PC-3 (cell line): Measurements from ENCODE around the gene ULK3. TPM values are rescaled to one million over a fixed set of nuclear protein-coding genes. Genes with fewer than 3 reads are reported as not detected.

Source experiments
- ATAC-seq: fragments of 200-7000 bp; cut with Tn5 transposase; 2 replicates; pipeline ENCODE4 v1.9.1; 2020; ENCODE audit warnings: mild to moderate bottlenecking, moderate library complexity
- BruUV-seq: library from RNA; stranded (reverse); fragments of 400-500 nt; replicated peaks from 2 replicates; lab custom pipeline; 2021; lab: Mats Ljungman, UMichigan
- CTCF ChIA-PET: fragments of 300-600 bp; sonication (Branson Sonifier 250); formaldehyde crosslinking; loops from one replicate; lab custom pipeline; 2022; ENCODE audit warnings: antibody characterized with exemption; lab: Charles Lee
- POLR2A ChIA-PET: fragments of 300-600 bp; sonication (Branson Sonifier 250); formaldehyde crosslinking; loops from one replicate; lab custom pipeline; 2022; ENCODE audit warnings: antibody characterized with exemption; ENCODE audit not compliant: unreplicated experiment; lab: Charles Lee
- DNase-seq: peaks from one replicate; pipeline ENCODE4 v3.0.0-alpha.2; 2015
- H2AFZ ChIP-seq: fragments of 300-600 bp; sonication (generic); 2 replicates; pipeline ENCODE4 v1.6.0; 2016; ENCODE audit warnings: antibody characterized with exemption, low read length
- H3F3A ChIP-seq: fragments of 300-600 bp; sonication (generic); one replicate; pipeline ENCODE4 v1.6.0; 2017; ENCODE audit warnings: antibody characterized with exemption, low read length, control low read depth, mild to moderate bottlenecking; ENCODE audit not compliant: unreplicated experiment
- H3K27ac ChIP-seq: fragments of 300-600 bp; sonication (generic); 2 replicates; pipeline ENCODE4 v1.5.1; 2016; ENCODE audit warnings: mild to moderate bottlenecking, low read length
- H3K27me3 ChIP-seq: fragments of 300-600 bp; sonication (generic); 2 replicates; pipeline ENCODE4 v1.6.1; 2016; ENCODE audit warnings: low read length, mixed read lengths
- H3K36me3 ChIP-seq: fragments of 300-600 bp; sonication (generic); 2 replicates; pipeline ENCODE4 v1.6.1; 2016; ENCODE audit warnings: low read depth, mixed run types, low read length, mixed read lengths
- H3K4me1 ChIP-seq: fragments of 300-600 bp; sonication (generic); 2 replicates; pipeline ENCODE4 v1.5.1; 2016; ENCODE audit warnings: low read length; ENCODE audit not compliant: insufficient read depth
- H3K4me2 ChIP-seq: fragments of 300-600 bp; sonication (generic); 2 replicates; pipeline ENCODE4 v1.6.0; 2016; ENCODE audit warnings: low read length
- H3K4me3 ChIP-seq: fragments of 300-600 bp; sonication (generic); 2 replicates; pipeline ENCODE4 v1.5.1; 2016; ENCODE audit warnings: mild to moderate bottlenecking, low read length, mixed read lengths
- H3K79me2 ChIP-seq: fragments of 300-600 bp; sonication (generic); 2 replicates; pipeline ENCODE4 v1.6.1; 2017; ENCODE audit warnings: low read length, mixed read lengths
- H3K9ac ChIP-seq: fragments of 300-600 bp; sonication (generic); 2 replicates; pipeline ENCODE4 v1.6.0; 2016; ENCODE audit warnings: mild to moderate bottlenecking, low read length
- H3K9me2 ChIP-seq: fragments of 300-600 bp; sonication (generic); replicated peaks from 2 replicates; pipeline ENCODE4 v1.6.1; 2016; ENCODE audit warnings: mixed run types, low read length, mixed read lengths
- H3K9me3 ChIP-seq: fragments of 300-600 bp; sonication (generic); 2 replicates; pipeline ENCODE4 v1.6.1; 2016; ENCODE audit warnings: low read length, mixed read lengths
- H4K20me1 ChIP-seq: fragments of 300-600 bp; sonication (generic); 2 replicates; pipeline ENCODE4 v1.6.1; 2016; ENCODE audit warnings: low read length, mixed read lengths
- CTCF ChIP-seq: fragments of 300-600 bp; sonication (generic); conservative IDR thresholded peaks from 2 replicates; pipeline ENCODE4 v1.5.1; 2017; ENCODE audit warnings: antibody characterized with exemption, low read depth, mild to moderate bottlenecking, low read length
- EZH2 ChIP-seq: fragments of 300-600 bp; sonication (generic); IDR thresholded peaks from one replicate; pipeline ENCODE4 v1.6.1; 2017; ENCODE audit warnings: antibody characterized with exemption, mild to moderate bottlenecking, low read length; ENCODE audit not compliant: unreplicated experiment
- EZH2phosphoT487 ChIP-seq: fragments of 300-600 bp; sonication (generic); IDR thresholded peaks from 2 replicates; pipeline ENCODE4 v1.6.1; 2018; ENCODE audit warnings: mild to moderate bottlenecking, antibody characterized with exemption, low read length, borderline replicate concordance
- intact Hi-C: fragments of 100-400 bp; cut with micrococcal nuclease; formaldehyde crosslinking; loops from 2 replicates; pipeline ENCODE4 v1.9.0; 2023
- total RNA-seq: library from RNA; depleted of rRNA; stranded (reverse); fragments of >200 nt; gene quantifications from 2 replicates; pipeline ENCODE4 v1.2.3, GENCODE V29; 2014

Gene ULK3
- total RNA-seq, 1 experiment from 2014 or later, result 20.3 TPM

GRCh38 chr15:74798388-74799254 lies 44.3 kb downstream of the ULK3 start:
- H4K20me1 ChIP-seq, result no peaks in the 10 kb centered on the region

GRCh38 chr15:74795966-74796625 lies 46.9 kb downstream of the ULK3 start:
- Histone ChIP-seq H3K36me3 (peaks cover 9% of the 10 kb centered on the region; the same call in 1 of the 2 replicates), H3K79me2 (peaks cover 29% of the 10 kb centered on the region), H3K9me3 (no peaks in the 10 kb centered on the region), H3K27me3 (no peaks in the 10 kb centered on the region), H3K4me3 (no peak overlapping the region), H3K9ac (no peak overlapping the region), H3K27ac (no peak overlapping the region), H3K4me2 (no peak overlapping the region), H3F3A (no peaks in the 10 kb centered on the region), H3K4me1 (no peaks in the 10 kb centered on the region), H2AFZ (no peak overlapping the region), H4K20me1 (peaks cover 12% of the 10 kb centered on the region; the same call in 1 of the 2 replicates), H3K9me2 (no peaks in the 10 kb centered on the region)
- no peak for DNase-seq
- CTCF ChIA-PET, result no interaction called here
- intact Hi-C loops, result no loop called here
- TF ChIP-seq EZH2phosphoT487 (no peak), EZH2 (no peak), CTCF (no peak)
- BruUV-seq, result no TSS peak
- ATAC-seq, result no peak
- POLR2A ChIA-PET, result interaction anchor here (0.6 kb wide), 1 partner anchor 658 kb away, joined by 3 read pairs; no protein-coding TSS in a partner anchor

More at GRCh38 chr15:74798388-74799254, 44.3 kb downstream of the ULK3 start:
- H3K9me3 ChIP-seq, result no peaks in the 10 kb centered on the region
- no peaks in the 10 kb centered on the region for H3K27me3 ChIP-seq
- H3K9ac ChIP-seq, result no peak overlapping the region
- no peak overlapping the region for H3K27ac ChIP-seq
- H3K4me2 ChIP-seq, result no peak overlapping the region
- BruUV-seq, result no TSS peak
- CTCF ChIA-PET, result no interaction called here
- no peak for DNase-seq
- no peaks in the 10 kb centered on the region for H3K9me2 ChIP-seq
- POLR2A ChIA-PET, result no interaction called here
- H3F3A ChIP-seq, result no peaks in the 10 kb centered on the region
- no peak for ATAC-seq
- H3K4me3 ChIP-seq, result no peak overlapping the region
- no peaks in the 10 kb centered on the region for H3K4me1 ChIP-seq
- TF ChIP-seq EZH2 (no peak), EZH2phosphoT487 (no peak), CTCF (no peak)
- peaks cover 4% of the 10 kb centered on the region; the same call in 1 of the 2 replicates for H3K79me2 ChIP-seq
- intact Hi-C loops, result no loop called here
- no peak overlapping the region for H2AFZ ChIP-seq
- peaks cover 26% of the 10 kb centered on the region for H3K36me3 ChIP-seq

DNA sequence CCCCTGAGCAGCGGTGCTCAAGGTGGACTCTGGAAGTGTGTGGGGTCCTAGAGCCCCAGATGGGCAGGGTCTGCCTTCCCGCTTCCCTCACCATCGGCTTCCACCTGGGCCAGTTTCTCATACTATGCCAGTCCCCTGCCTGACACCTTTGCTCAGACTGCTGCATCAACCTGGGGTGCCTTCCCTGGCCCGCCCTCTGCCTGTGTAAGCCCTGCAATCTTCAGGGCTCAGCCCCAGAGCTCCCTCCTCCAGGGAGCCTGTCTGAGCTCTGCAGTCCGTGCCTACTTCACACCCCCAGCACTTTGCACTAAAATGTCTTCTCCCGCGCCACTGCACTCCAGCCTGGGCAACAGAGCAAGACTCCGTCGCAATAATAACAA lies 48.0 kb downstream of the ULK3 start:
- POLR2A ChIA-PET, result no interaction called here
- no peaks in the 10 kb centered on the region for H3K9me2 ChIP-seq
- H3K9ac ChIP-seq, result no peak overlapping the region
- H3K4me2 ChIP-seq, result no peak overlapping the region
- intact Hi-C loops, result no loop called here
- CTCF ChIA-PET, result no interaction called here
- no peak overlapping the region for H3K27ac ChIP-seq
- no peaks in the 10 kb centered on the region for H3F3A ChIP-seq
- H2AFZ ChIP-seq, result no peak overlapping the region
- no peaks in the 10 kb centered on the region for H3K27me3 ChIP-seq
- BruUV-seq, result no TSS peak
- no peaks in the 10 kb centered on the region for H3K4me1 ChIP-seq
- DNase-seq (no peak), ATAC-seq (no peak)
- H3K4me3 ChIP-seq, result no peak overlapping the region
- H4K20me1 ChIP-seq, result peaks cover 14% of the 10 kb centered on the region; the same call in 1 of the 2 replicates
- H3K79me2 ChIP-seq, result peaks cover 41% of the 10 kb centered on the region
- no peak for TF ChIP-seq CTCF
- no peak for TF ChIP-seq EZH2
- no peak for TF ChIP-seq EZH2phosphoT487
- no peaks in the 10 kb centered on the region; the same call in 1 of the 2 replicates for H3K36me3 ChIP-seq
- no peaks in the 10 kb centered on the region for H3K9me3 ChIP-seq
